ENCODE results near the gene MARCHF3.
"Not testable (repeated sequence)": the region's sequence is repeated elsewhere in the genome, so short reads cannot be mapped to it uniquely, and the experiment has no call there.

MARCHF3 gene

GRCh38 chr5:126953640-126954039, 76.7 kb downstream of the MARCHF3 start:
- DNase-seq (ENCODE audit: low read depth), result no peak

DNA sequence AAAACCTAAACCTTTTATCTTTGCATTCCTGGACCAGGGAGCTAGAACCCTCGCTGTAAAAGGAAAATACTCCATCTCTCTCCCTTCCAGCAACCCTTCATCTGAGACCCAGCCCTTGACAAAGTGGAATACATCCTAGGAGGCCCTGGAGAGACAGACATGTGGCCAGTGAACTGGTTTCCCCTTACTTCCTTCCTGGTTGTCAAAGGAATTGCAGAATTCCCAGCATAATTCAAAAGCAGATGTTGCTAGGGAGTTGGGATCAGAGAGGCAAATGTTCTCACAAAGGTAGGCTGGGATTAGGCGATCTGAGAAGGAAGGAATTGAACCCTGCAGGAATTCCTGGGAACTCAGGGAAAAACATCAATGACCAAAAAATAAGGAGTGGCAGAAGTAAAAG, 80.9 kb downstream of the MARCHF3 start:
- DNase-seq (ENCODE audit: low read depth), result no peak

DNA sequence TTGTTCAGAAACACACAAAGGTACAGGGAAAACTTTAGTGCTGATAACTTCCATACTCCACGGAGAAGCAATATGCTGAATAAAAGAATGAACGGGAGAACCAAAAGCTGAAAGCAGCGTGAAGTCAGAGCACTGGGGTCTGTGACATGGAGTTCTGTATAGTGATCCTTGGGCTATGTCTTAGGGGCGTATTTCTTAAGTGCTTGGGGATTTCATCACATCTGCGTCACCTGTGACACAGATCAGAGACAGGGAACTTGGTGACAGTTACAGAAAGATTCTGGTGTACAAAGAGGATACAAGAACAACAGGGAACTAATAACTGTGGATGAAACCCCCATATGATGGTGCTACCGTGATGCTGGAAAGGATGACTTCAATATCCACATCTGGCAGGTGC, 81.9 kb downstream of the MARCHF3 start:
- no peak for DNase-seq (ENCODE audit: low read depth)

GRCh38 chr5:126948011-126948355, 82.4 kb downstream of the MARCHF3 start:
- no peak for DNase-seq (ENCODE audit: low read depth)

DNA sequence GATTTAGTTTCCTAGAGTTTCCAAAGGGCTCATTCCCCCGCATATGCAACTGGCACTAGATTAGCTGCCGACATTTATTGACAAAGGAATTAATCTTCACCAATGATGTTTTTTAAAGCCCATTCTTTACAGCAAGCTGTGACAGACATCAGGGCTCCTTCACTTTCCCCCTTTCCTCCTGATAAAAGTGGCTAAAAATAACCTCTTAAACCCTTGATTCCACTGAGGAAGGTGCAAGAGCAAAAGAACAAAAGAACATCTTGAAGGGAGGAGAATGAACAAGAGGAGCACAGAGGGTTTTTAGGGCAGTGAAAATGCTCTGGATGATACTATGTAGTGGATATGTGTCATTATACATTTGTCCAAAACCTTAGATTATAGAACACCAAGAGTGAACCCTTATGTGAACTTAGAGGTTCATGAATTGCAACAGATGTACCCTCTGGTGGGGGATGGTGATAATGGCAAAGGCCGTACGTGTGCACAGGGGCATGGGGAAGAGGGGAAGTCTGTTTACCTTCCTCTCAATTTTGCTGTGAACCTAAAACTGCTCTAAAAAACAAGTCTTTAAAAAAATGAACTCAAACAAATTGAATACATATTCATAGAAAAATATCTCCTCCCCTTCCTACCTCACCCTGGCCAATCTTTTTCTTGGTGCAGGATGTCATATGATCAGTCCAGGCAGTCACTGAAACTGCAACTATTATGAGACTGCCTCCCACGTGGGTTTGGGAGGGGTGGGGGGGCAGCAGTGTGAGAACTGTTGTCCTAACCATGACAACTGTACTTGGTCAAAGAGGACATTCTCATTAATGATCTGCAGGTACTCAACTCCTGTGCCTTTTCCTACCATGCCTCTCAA, 83.0 kb downstream of the MARCHF3 start:
- no peak for DNase-seq (ENCODE audit: low read depth)

GRCh38 chr5:126942908-126943307, 87.5 kb downstream of the MARCHF3 start:
- DNase-seq (ENCODE audit: low read depth), result not testable (repeated sequence)

DNA sequence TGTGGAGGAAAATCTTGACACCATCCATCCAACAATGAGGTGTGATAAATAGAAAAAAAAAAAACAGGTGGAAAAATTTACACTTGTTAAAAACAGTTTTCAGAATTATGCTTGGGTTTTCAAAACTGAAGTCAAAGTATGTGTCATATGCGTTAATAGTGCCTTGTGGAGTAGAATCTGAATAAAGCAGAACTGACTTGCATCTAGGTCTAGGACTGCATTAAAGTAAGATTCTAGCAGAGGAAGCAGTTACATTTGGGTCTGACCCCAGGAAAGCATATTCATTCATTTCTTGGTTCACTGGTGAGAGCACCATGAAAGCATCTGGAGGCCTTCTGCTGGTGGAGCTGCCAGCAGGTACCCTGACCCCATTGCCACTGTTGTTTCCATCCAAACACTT, 89.0 kb downstream of the MARCHF3 start:
- DNase-seq (ENCODE audit: low read depth), result no peak

GRCh38 chr5:126939887-126940286, 90.5 kb downstream of the MARCHF3 start:
- DNase-seq (ENCODE audit: low read depth), result no peak

- DNase-seq (ENCODE audit: low read depth), result peak; percentile 92
These were observed 91.9 kb downstream of the MARCHF3 start for GRCh38 chr5:126938466-126938865.

- DNase-seq (ENCODE audit: low read depth), result peak; percentile 95
These were observed 92.6 kb downstream of the MARCHF3 start for GRCh38 chr5:126937771-126938170.

DNA sequence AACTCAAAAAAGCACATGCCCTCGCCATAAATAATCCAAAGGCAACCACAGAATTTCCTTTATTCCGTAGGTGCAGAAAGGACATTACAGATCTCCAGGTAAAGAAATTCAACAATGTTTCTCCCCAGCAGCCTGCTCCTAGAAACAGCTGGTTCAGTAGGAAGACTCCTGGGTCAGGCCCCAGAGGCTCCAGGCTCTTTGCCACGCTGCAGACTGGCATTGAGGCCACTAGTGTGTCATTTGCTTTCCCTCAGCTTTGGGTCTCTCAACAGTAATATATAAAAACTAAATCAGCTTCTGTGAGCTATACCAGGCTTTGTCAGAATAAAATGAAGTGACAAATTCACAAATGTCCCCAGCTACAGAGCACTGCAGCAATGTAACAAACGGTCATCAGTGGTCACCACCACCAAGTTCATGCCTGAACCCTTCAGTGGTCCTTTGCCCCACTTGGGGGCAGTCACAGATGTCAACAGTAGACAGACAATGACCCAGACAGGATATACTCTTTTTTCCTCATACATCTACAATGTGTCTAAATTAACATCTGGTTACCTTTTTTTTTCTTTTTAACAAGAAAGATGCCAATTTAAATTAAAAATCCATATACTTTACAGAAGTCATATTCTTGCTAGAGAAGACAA, 93.5 kb downstream of the MARCHF3 start:
- no peak for DNase-seq (ENCODE audit: low read depth)

- no peak for DNase-seq (ENCODE audit: low read depth)
These were observed 98.2 kb downstream of the MARCHF3 start for GRCh38 chr5:126931963-126932660.

- no peak for DNase-seq (ENCODE audit: low read depth)
These were observed 102.3 kb downstream of the MARCHF3 start for GRCh38 chr5:126928041-126928440.

- no peak for DNase-seq (ENCODE audit: low read depth)
These were observed 102.9 kb downstream of the MARCHF3 start for GRCh38 chr5:126927429-126927828.

GRCh38 chr5:126926187-126926586, 104.2 kb downstream of the MARCHF3 start:
- no peak for DNase-seq (ENCODE audit: low read depth)

DNA sequence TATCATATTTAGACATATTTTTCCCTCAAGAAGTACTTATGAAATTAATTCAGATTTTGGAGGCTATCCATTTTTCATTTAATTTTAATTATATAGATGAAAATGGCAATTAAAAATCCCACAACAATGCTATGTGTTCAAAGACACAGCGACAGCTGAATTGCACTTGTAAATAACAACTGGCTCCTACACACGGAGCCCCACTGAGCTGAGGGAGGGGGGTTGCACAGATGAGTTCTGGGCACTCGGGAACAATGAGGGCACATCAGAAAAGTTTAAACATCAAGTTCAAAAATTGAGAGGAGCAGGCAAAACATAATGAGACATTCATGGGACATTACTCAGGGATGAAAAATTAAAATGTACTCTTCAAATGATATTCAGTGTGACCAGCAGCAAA, 104.9 kb downstream of the MARCHF3 start:
- no peak for DNase-seq (ENCODE audit: low read depth)

DNA sequence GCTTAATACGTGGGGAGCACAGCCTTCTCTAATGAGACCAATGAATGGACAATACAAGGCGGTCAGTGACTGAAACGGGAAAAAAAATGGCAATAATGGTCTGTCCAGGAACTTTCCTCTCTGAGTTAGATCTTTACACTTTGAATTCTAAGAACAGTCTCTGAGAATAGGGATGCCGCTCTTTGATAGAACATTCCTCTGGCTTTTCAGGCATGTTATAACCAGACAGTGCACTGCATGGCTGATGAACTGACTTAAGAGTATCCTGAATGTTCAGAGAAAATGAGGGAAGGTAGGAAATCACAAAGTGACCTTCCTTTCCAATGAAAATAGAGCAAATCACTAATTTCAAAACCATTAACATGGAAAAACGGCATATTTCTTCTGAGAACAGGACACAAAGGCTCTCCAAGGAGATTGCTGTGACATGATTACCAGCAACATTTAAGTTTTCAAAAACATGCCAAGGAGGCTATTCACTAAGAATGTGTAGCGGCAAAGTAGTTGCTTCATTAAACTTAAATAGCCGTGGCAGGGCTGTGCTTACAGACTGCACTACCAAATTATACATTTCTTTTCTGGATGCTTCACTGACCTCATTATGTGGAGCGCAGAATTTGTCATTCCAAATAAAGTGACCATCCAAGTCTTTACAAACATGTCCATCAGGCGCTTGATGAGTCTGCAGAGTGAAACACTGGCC, 105.9 kb downstream of the MARCHF3 start:
- DNase-seq (ENCODE audit: low read depth), result no peak

DNA sequence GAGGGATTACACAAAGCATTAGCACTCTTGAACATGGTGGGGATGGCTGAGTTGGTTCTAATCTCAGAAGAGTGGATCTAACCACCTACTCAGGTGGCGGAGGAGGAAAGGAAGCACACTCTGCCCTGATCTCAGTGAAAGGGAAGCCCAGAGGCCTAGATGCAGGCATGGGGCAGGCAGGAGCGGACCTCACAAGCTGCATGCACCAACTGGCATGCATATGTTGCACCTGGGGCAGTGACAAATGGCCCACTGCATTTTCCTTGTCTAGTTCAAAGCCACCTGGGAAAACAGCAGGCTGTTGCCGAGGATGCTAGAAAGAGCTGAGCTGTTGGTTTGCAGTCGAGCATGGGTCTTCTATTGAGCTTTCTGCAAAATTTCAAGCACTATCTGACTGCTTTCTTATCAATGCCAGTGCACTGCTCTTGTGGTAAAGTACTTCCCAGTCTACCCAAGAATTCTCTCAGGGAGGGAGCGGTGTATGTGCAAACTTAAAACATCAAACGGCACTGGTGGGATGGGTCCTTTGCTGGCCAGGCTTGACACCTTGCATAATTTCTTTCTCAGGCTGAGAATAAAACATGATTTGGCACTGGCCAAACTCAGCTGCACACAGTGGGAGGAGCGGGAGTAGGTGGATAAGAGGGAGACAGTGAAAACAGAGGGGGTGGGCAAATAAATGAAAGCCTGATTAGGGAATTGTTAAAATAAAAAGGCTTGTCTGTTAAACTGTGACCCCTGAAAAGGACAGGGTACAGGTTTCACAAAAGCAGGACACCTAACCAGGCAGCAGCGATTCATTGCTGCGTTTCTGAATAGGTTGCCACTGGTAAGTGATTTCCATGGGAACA, 108.9 kb downstream of the MARCHF3 start:
- no peak for DNase-seq (ENCODE audit: low read depth)

DNA sequence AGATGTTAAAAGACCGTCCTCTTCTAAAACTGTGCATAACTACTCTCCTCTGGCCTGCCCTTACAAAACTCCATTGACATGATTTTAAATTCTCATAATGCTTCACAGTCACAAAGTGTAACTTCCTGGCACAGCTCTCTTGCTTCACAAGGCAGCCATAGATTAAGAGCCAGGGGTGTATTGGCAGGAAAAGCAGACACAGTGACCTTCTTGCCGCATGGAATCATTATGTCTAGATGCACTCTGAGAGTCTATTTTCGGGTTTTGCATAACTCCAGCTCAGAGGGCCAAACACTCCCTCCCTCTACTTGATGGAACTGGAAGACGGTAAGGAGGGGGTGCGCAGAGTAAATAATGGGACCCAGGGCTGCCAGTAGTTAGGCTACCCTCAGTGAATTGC, 110.1 kb downstream of the MARCHF3 start:
- no peak for DNase-seq (ENCODE audit: low read depth)

DNA sequence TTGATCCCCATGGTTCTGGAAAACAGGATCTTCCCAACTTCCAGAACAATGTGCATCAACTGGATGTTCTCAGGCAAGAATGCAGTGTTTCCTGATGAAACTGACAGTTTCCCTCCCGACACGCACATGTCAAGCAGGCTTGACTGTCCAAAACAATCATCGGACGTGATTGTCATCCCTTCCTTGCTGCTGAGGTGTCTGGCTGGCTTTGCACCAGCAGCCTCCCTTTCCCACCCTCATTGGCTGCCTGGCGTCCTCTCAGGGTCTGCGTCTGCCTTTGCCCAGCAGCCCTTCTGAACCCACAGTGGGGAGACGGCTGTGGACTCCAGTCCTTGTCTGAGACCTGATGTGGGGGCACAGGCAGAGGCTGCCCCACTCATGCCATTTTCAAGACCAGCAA, 110.8 kb downstream of the MARCHF3 start:
- no peak for DNase-seq (ENCODE audit: low read depth)

DNA sequence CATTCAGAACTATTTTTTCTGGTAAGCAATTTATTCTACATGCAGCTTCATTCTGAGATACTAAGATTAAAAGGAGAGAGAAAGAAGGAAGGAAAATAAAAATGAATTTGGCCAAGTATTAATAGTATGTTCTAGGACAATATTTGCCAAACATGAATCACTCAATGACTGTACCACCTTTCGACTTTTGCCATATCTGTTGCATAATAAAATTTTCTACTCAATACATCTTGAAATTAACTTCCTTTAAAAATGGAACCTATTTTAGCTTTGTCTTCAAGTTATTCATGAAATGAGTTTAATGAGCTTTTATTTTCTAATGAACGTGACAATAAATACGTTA, 111.8 kb downstream of the MARCHF3 start:
- DNase-seq (ENCODE audit: low read depth), result no peak
